KOPT-K1 (cell line): ENCODE measurements around the gene ICOS.
"Not testable (repeated sequence)": the region's sequence is repeated elsewhere in the genome, so short reads cannot be mapped to it uniquely, and the experiment has no call there.

ENCODE experiments used
- H3K27ac ChIP-seq: fragments of 200-600 bp; sonication (generic); 2 replicates; pipeline ENCODE4 v1.5.1; 2016; ENCODE audit warnings: antibody characterized with exemption, mild to moderate bottlenecking, low read depth, low read length; ENCODE audit not compliant: poor library complexity, severe bottlenecking
- H3K36me3 ChIP-seq: fragments of 200-600 bp; sonication (generic); 2 replicates; pipeline ENCODE4 v1.5.1; 2017; ENCODE audit warnings: antibody characterized with exemption, mild to moderate bottlenecking, low read length, moderate library complexity; ENCODE audit not compliant: insufficient read depth
- H3K9me3 ChIP-seq: fragments of 200-600 bp; sonication (generic); 2 replicates; pipeline ENCODE4 v1.5.1; 2017; ENCODE audit warnings: antibody characterized with exemption, low read length, mild to moderate bottlenecking; ENCODE audit not compliant: insufficient read depth, poor library complexity, severe bottlenecking

The ICOS gene

DNA sequence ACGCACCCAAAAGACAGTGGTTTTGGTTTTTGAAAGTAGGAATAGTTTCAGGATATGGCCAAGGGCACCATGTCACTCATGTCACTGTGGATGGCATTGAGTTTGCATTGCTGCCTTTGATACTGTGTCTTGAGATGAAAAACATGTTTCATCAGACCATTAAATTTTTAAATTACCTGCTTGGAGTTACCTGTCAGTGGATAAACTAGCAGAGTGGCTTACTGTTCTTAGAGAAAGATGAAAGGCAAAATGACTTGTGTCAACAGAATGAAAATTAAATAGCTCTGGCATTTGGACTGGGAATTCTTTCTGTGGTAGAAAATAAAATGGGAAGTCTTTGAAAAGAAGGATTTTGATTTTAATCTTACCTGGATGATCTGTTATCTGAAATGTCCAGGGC lies 386 bp downstream of the ICOS start:
- Histone ChIP-seq H3K36me3 (peaks cover 10% of the 10 kb centered on the region), H3K27ac (peak overlapping the region; percentile 98), H3K9me3 (no peaks in the 10 kb centered on the region)

DNA sequence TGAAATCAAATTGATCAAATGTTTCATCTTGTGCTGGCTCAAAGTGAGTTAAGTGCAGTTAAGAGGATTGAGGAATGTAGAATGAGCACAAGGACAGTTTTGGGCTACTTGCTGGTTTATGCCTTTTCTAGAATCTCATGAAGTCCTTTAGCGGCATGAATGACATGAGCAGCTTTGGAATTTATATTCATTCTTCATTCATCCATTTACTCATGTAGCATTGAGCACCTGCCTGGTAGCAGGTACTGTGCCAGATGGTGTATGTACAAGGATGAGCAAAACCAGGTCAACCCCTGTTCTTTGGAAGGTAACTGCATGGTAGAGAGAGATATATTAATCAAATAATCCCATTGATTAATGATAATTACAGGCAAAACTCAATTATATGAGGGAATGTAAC lies 1.2 kb downstream of the ICOS start:
- Histone ChIP-seq H3K36me3 (peaks cover 18% of the 10 kb centered on the region), H3K9me3 (no peaks in the 10 kb centered on the region), H3K27ac (peak overlapping the region; percentile 98)

DNA sequence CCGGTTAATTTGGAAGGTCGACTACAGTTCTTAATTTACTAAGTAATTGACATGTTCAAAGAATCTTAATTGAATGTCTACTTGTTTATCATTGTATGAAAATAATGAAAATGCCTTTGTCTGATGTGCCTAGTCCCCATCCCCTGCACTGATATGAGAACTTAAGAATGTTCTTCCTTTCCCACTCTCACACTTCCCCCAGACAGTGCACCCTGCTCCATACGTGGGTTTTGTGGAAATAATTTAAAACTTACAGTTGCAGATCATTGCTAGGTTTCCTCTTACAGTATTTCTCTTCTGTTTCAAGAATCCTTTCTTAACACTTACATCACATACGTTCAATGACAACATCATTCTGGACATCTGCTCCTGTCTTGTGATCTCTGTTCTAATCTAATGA lies 3.5 kb downstream of the ICOS start:
- Histone ChIP-seq H3K36me3 (peaks cover 39% of the 10 kb centered on the region), H3K27ac (peak overlapping the region; percentile 98), H3K9me3 (peaks cover 14% of the 10 kb centered on the region)

DNA sequence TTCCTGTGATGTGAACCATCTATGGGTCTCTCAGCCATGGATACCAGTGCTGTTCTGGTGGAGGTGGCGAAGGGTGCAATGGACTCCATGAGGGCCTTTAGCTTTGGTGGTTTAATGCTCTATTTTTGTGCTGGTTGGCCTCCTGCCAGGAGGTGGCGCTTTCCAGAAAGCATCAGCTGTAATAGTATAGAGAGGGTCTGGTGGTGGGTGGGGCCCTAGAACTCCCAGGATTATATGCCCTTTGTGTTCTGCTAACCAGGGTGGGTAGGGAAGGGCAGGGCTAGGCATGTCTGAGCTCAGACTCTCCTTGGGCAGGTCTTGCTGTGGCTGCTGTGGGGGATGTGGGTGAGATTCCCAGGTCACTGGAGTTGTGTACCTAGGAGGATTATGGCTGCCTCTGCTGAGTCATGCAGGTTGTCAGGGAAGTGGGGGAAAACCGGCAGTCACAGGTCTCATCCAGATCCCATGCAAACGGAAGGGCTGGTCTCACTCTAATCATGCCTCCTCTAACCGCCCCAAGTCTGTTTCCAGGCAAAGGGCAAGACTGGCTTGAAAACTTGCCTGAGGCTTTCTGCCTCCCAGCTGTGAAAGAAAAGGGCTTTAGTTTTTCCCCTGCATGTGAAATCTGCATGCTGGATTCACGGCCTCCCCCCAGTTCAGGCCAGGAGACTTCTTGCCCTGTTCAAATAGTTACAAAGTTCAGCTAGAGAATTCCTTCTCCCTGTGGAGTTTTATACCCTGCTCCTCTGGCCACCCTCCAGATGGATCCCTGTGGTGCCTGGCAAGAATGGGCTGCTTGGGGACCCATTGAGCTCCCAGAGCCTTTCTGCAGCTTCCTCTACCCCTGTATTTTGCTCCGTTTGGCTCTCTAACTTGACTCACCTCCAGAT lies 7.2 kb downstream of the ICOS start:
- Histone ChIP-seq H3K9me3 (peaks cover 14% of the 10 kb centered on the region), H3K36me3 (peaks cover 56% of the 10 kb centered on the region)
- not testable (repeated sequence) for H3K27ac ChIP-seq

DNA sequence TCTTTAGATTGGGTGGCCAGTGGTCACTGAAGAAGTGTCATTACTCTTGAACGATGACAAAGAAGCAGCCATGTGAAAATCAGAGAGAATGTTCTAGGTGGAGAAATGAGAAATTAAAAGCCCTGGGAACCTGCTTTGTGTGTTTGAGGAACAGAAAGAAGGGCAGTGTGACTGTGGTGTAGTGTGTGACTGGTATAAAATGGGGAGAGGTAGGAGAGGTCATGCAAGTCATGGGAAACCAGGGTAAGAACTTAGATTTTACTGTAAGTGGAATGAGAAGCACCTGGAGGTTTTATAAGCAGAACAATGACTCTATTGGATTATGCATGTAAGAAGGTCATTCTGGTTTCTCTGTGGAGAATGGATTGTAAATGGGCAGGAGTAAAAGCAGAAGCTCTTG lies 12.2 kb downstream of the ICOS start:
- Histone ChIP-seq H3K36me3 (peaks cover 29% of the 10 kb centered on the region), H3K9me3 (peaks cover 15% of the 10 kb centered on the region), H3K27ac (peak overlapping the region; percentile 68)

DNA sequence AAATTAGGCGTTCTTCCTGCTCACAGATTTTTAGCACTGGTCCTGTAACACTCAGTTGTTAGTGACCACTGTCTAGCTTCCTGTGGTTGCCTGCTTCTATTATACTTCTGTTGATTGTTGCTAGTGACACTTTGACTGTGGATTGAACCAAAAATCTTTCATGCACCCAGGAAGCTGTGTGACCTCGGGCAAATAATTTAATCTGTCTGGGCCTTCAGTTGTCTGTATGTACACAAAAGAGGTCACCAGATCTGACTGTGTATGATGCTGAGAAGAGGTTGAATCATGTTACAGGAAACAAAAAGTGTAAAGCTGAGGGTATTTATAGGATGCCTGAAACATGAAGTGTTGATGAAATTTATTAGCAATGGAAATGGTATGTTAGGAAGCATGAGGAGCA lies 12.7 kb downstream of the ICOS start:
- peak overlapping the region; percentile 68 for H3K27ac ChIP-seq
- H3K36me3 ChIP-seq: peaks cover 24% of the 10 kb centered on the region
- H3K9me3 ChIP-seq: peaks cover 10% of the 10 kb centered on the region

DNA sequence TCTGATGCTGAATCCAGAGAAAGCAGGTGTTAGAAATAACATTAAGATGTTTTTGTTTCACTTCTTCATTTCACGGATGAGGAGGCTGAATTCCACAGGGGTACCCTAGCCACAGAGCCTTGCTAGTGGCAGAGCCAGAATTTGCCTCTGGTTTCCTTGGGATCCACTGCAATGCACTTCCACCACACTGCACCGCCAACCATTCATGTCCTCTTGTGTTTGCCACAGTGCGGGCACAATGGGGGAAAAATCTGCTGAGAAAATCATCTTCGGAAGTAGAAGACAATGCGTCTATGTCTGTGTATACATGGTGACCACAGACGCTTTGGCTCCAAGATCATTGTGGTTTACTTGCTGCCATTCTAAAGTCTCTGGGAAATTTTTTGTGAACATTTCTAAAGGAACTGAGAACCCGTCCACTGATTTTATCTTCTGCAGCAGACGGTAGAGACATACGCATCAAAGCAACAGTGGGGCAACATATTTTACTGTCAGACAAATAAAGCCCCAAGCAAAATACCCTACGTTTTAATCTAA lies 14.9 kb downstream of the ICOS start:
- H3K9me3 ChIP-seq: peaks cover 9% of the 10 kb centered on the region
- peak overlapping the region; percentile 68 for H3K27ac ChIP-seq
- H3K36me3 ChIP-seq: peaks cover 26% of the 10 kb centered on the region

DNA sequence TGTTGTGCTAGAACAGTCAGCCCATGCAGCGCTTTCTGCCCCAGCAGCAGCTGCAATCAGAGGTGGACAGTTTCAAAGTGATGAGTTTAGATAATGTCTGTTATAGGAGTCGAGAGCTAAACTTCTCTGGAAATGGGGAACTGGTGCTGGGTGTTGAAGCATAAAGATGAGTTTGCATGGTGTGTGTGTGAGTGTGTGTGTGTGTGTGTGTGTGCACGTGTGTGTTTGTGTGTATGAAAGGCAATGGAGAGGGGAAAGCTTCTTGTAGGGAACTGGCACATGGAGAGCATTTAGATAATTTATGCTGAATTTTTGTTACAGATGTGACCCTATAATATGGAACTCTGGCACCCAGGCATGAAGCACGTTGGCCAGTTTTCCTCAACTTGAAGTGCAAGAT lies 22.7 kb downstream of the ICOS start:
- Histone ChIP-seq H3K9me3 (no peaks in the 10 kb centered on the region), H3K36me3 (peaks cover 67% of the 10 kb centered on the region), H3K27ac (no peak overlapping the region)

DNA sequence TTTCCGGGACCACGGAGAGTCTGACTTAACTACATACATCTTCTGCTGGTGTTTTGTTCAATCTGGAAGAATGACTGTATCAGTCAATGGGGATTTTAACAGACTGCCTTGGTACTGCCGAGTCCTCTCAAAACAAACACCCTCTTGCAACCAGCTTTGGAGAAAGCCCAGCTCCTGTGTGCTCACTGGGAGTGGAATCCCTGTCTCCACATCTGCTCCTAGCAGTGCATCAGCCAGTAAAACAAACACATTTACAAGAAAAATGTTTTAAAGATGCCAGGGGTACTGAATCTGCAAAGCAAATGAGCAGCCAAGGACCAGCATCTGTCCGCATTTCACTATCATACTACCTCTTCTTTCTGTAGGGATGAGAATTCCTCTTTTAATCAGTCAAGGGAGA lies 23.1 kb downstream of the ICOS start:
- Histone ChIP-seq H3K9me3 (no peaks in the 10 kb centered on the region), H3K27ac (no peak overlapping the region), H3K36me3 (peaks cover 67% of the 10 kb centered on the region)

DNA sequence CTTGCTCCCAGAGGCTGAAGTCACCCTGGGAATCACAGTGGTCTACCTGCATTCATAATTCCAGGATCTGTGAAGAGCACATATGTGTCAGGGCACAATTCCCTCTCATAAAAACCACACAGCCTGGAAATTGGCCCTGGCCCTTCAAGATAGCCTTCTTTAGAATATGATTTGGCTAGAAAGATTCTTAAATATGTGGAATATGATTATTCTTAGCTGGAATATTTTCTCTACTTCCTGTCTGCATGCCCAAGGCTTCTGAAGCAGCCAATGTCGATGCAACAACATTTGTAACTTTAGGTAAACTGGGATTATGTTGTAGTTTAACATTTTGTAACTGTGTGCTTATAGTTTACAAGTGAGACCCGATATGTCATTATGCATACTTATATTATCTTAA lies 24.2 kb downstream of the ICOS start:
- Histone ChIP-seq H3K36me3 (peaks cover 61% of the 10 kb centered on the region), H3K9me3 (no peaks in the 10 kb centered on the region), H3K27ac (no peak overlapping the region)

DNA sequence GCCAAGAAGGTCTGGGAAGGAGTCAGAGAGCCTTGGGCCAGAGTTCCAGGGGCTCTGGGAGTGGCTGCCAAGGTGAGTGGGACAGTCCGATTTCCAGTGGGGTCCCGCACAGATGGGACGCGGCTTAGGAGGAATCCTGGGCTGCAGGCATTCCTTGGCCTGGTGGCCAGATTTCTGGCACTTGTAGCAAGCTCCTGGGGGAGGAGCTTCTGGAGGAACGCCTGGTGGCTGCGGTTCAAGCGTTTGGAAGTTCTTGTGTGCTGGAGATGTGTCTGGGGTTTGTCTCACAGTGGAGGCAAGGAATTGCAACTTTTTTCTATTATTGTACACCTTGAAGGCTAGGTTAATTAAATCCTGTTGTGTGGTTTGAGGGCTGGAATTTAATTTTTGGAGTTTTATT lies 28.6 kb downstream of the ICOS start:
- not testable (repeated sequence) for H3K27ac ChIP-seq, H3K9me3 ChIP-seq
- H3K36me3 ChIP-seq: peaks cover 18% of the 10 kb centered on the region

DNA sequence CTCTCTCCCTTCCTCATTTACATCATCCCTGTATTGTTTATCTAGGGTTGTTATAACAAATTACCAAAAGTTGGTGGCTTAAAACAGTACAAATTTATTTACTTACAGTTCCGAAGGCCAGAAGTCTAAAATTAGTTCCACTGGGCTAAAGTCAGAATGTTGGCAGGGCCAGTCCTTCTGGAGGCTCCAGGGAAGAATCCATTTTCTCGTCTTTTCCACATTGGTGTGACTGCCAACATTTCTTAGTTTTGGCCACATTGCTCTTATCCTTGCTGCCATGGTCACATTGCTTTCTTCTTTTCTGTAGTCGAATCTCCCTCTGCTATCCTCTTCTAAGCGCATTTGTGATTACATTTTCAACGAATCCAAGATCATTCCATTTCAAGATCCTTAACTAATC lies 34.7 kb downstream of the ICOS start:
- Histone ChIP-seq H3K36me3 (no peaks in the 10 kb centered on the region), H3K9me3 (no peaks in the 10 kb centered on the region), H3K27ac (no peak overlapping the region)

DNA sequence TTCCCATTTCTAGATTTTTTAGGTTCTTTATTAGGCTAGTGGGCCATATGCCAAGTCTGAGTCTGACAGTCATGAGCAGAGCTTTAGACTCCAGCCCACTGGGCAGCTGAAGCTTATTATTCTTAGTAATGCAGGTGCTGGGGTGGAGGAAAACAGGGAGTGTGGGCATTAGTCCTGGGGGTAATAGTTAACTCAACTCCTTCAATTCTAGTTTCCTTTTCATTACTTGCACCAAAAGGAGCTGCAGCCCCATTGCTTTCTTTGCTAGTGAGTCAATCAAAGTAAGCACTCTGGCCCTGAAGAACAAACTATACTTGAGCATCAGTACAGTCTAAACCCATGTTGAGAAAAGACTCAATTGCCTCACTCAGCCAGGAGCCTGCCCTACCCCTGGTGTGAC lies 35.5 kb downstream of the ICOS start:
- Histone ChIP-seq H3K27ac (no peak overlapping the region), H3K36me3 (no peaks in the 10 kb centered on the region), H3K9me3 (no peaks in the 10 kb centered on the region)

DNA sequence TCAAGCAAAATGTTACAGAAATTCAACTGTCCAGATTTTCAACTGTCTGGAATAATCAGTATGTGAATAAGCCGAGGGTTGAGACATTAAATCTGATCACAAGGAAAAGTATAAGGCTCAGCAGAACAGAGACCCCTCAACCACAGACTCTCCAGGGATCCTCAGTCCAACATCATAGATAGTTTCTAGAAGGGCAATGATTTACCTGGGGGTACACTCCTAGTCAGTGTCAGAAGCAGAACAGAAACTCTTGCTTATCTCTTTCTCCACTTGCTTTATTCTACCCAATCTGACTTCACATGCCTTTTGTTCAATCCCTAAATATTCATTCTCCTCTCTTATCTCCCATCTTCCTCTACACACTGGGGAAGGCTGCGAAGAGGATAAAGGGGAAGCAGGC lies 36.4 kb downstream of the ICOS start:
- Histone ChIP-seq H3K9me3 (no peaks in the 10 kb centered on the region), H3K36me3 (no peaks in the 10 kb centered on the region), H3K27ac (no peak overlapping the region)

DNA sequence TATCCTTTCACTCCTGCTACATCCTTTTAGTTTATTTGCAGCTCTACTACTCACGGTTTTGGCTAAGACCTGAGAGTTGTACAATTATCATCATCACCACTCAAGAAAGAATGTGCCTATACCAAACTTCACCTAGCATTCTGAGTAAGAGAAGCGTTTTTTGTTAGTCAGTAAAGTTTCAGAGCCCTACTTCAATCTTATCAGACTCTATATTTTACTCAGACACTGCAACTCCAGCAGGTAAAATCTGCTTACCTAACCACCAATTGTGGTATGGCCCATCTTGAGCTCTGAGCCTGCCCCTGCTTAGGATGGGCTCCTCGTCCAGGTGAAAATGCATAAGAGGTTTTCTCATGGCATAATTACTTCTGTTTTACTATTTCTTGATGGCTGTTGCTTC lies 37.1 kb downstream of the ICOS start:
- peaks cover 3% of the 10 kb centered on the region for H3K9me3 ChIP-seq
- no peak overlapping the region for H3K27ac ChIP-seq
- no peaks in the 10 kb centered on the region for H3K36me3 ChIP-seq

DNA sequence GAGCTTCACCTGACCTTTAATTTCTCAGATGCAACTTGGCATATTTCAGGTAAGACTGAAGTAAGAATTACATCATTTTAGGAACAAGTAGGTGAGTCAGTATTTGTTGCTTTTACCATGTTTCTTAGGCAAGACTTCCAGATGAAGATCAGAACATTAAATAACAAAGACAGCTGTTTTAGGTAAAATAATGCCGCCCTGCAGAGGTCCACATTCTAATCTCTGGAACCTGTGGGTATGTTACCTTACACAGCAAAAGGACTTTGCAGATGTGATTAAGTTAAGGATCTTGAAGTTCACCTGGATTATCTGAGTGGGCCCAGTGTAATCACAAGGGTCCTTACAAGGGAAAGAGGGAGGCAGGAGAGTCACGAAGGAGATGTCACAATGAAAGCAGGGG lies 39.3 kb downstream of the ICOS start:
- Histone ChIP-seq H3K27ac (no peak overlapping the region), H3K9me3 (peaks cover 3% of the 10 kb centered on the region)

More for the DNA sequence above, 39.3 kb downstream of the ICOS start:
- no peaks in the 10 kb centered on the region for H3K36me3 ChIP-seq
